GM21576 (cell line): ENCODE measurements around the gene XKRX.

Experiments
- ATAC-seq: cut with Tn5 transposase; IDR thresholded peaks from one replicate; pipeline ENCODE4 v1.9.1; 2021; ENCODE audit warnings: mild to moderate bottlenecking, moderate library complexity; ENCODE audit not compliant: unreplicated experiment

XKRX gene

DNA sequence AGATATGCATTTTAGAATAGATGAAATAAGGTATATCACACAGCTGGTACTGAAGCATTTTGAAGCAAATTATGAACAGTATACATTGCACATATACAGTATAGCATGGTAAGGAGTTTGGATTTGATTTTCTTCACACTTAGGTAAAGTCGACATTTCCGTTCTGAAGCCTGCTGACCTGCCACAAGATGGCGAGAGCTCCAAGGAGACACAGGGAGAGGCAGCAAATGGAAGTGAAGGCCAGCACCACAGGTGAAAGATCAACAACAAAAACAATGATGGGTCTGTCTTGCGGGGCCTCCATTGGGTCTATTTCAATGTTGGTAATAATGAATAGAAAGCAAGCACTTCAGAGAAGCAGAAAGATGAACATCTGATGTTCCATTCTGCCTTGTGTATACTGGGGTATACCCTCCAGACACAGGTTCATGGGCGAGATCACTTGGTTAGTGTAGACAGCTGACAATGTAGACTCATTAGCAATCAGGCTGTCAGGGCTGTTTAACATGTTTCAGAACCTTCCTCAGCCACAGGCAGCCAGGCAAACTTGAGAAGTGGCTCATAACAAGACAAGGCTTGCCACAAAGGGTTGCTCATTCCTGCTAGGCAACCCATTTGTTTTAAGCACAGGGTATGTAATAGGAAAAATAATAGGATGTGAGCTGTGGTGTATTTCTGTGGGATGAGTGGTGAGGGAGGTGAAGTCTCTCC, 33.2 kb downstream of the XKRX start:
- no peak for ATAC-seq

DNA sequence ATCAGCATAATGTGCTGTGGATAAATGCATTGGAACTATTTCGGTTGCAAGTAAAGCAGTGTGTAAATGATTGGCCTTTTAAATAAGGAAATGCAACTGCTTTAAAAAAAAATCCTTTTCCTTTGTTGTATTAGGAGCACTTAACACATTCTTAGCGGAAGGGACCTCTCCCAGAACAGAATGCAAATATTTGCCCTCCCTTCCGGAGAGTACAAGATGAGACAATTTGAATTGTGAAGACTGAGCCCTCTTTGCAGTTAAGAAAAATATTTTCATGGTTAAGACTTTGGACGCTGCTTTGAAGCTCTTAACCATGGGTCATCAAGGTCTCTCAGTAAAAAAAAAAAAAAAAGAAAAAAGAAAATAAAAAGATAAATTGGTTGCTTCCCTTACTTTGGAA, 45.1 kb downstream of the XKRX start:
- ATAC-seq: no peak

DNA sequence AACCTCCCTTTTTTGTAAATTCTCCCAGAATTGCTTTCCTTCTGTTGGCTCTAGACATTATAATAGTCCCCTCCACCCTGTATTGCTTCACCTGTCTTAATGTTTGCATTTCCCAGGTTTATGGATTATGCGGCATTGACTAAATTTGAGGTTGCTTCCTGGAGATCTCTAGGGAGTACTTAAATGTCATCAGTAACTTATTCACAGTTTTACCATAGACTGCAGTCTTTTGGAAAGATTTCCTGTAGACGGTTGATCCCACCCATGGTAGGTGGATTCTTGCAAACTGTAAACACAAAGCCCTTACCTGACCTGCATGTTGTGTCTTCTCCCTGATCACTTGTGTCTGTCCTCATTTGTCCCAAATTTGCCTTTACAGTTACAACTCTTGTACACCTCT, 48.3 kb downstream of the XKRX start:
- ATAC-seq: no peak

DNA sequence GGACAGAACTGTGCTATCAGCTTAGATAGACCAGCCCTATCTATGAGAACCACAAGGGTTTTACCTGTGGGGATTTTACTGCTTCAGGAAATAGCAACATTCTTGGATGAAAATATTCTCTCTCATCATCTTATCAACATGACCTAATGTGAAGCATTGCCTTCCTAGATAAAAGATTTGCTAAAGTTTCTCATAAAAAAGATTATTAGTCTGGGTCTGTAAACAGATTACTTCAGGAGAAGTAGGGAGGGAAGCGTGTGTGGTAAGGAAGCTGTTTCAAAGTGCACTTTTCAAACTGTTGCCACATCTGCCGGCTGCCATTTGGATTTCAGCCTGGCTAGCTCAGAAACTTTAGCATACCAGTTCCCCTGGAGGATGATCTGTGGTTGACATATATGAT, 54.4 kb downstream of the XKRX start, which contains the start of gene NOX1:
Gene NOX1, minus strand, starts transcription at position 35 of the 400 bp plus-strand sequence. CDS start 220 bp downstream, outside the sequence.
- ATAC-seq: no peak

DNA sequence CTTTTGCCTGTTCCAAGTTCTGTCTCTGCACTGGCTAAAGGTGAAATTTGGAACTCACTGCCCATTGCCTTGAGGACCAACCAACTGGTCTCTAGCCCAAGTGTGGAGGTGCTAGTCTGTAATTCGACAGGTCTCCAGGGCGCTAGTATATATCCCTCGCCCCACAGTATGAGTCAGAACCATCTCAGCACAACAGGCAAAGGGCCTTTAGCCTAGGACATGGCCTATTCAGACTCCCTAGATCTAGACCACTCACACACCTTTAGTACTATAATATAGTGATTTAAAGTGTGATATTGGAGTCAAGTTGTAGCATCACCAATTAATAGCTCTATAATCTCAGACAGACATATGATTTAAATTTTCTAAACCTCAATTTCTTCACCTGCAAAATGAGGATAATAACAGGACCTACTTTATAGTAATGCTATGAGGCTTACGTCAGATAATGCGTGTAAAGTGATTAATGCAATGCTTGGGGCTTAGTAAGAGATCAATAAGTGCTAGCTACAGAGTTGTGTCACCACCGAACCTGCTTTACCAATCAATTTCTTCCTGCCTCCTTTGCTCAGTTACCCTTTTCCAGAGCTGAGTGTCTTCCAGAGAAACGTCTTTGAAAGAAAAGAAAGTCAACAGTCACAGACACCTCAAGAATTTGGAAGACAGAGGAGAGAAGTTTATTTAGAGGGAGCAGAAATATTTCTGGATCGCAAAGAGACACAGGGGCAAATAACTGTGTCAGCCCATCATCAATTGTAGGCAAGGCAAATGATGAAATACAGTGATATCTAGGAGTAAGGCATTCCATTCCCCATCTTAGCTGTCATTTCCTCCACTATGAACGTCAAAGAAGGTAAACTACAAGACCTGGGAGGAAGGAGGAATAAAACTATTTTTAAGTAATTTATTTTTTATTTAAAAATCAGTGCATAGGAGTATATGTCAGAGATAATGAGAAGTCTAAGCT, 56.8 kb downstream of the XKRX start:
- ATAC-seq: no peak

DNA sequence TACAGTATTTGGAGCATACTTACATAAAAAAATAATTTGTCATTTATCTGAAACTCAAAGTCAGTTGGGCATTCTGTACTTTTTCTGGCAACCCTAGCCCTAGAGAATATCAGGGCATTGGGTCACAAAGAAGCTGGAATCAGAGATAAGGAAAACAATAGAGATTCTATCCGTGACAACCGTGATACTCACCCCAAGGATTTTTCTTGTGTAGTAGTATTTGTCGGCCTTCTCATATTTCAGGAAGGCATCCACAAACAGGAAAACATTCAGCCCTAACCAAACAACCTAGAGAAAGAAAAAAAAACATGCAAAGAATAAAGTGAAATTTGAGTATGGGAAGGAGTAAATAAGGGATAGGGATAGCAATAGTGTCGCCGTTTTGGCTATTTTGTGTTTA, 58.2 kb downstream of the XKRX start:
- ATAC-seq: no peak

DNA sequence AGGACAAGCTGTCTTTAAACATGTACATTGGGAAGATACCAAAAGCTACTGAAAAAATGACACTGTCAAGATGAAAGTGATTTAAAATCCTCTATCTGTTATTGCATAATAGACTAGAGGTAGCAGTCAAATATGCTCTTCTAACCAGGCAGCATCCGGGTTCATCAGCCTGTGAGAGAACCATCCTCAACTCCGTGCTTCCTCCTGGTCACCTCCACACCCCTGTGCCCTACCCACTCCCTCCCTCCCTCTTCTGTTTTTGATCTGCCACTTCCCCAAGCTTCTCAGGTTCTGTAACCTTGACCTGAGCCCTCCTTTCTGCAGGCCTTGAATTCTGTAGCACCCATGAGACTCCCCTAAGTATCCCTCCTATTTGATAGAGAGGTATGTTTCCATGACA, 60.4 kb downstream of the XKRX start:
- no peak for ATAC-seq

DNA sequence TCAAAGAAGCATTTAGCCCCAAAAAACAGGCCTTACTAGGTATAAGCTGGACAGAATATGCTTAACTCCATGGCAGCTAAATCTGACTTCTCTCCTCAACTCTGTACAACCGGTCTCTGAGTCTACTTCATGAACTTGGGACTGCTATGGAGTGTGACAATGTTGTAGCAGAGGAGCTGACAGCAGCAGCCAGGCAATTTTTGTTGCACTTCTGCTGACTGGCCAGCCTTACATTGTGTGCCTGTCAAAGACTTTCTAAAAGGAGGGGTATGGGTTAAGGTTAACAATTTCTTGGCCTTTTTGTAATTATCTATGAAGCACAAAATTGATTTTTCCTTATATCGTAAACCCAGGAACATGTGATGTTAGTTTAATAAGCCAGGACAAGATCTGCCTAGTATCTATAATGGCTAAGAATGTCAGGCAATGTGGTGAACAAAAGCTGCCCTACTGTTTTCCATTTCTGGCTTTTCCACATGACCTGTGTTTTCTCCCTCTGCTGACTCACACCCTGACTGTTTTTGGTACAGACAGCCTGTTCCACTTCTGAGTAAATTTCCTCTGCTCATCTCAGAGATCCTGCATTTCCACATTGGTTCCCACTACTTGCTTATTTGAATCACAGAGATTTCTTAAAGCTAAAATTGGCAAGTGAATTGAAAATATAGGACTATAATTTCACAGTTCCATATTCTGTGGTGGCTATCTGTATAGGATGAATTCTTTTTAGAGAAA, 63.9 kb downstream of the XKRX start:
- ATAC-seq: no peak
